Mesothelial cell of epicardium (in vitro differentiated cells): ENCODE measurements around the gene COL5A1. TPM values are rescaled to one million over a fixed set of nuclear protein-coding genes. Genes with fewer than 3 reads are reported as not detected.
A peak's percentile ranks its signal among the peaks of the same experiment; 100 is the strongest.

Experiments
- DNase-seq, 2 experiments: peaks; one replicate each; pipeline ENCODE4 v3.0.0; 2021; ENCODE audit warnings: low spot score in 2 of 2; ENCODE audit not compliant: unreplicated experiment in 2 of 2
- H3K27ac Mint-ChIP-seq: 2 replicates; pipeline ENCODE4 v1.8.0; 2021; ENCODE audit warnings: mixed read lengths
- H3K27me3 Mint-ChIP-seq: 2 replicates; pipeline ENCODE4 v1.8.0; 2021; ENCODE audit warnings: low read depth, mixed read lengths
- H3K36me3 Mint-ChIP-seq: 2 replicates; pipeline ENCODE4 v1.8.0; 2021; ENCODE audit warnings: mixed read lengths
- H3K4me1 Mint-ChIP-seq: 2 replicates; pipeline ENCODE4 v1.8.0; 2021; ENCODE audit warnings: mixed read lengths
- H3K4me3 Mint-ChIP-seq: 2 replicates; pipeline ENCODE4 v1.8.0; 2021; ENCODE audit warnings: mild to moderate bottlenecking, moderate library complexity, mixed read lengths
- H3K9me3 Mint-ChIP-seq: 2 replicates; pipeline ENCODE4 v1.8.0; 2021; ENCODE audit warnings: mixed read lengths
- CTCF ChIP-seq: fragments of 200-600 bp; sonication (generic); IDR thresholded peaks from one replicate; pipeline ENCODE4 v1.5.0; 2021; ENCODE audit warnings: antibody characterized with exemption; ENCODE audit not compliant: unreplicated experiment
- total RNA-seq: library from RNA; stranded (reverse); gene quantifications from 3 replicates; pipeline ENCODE4 v1.2.1, GENCODE V29; 2021

The COL5A1 gene
- total RNA-seq, 1 donor from 2014 or later: 605 TPM

- Mint-ChIP-seq H3K27ac (no peak overlapping the region), H3K27me3 (no peaks in the 10 kb centered on the region), H3K4me3 (no peak overlapping the region), H3K9me3 (no peaks in the 10 kb centered on the region), H3K4me1 (no peaks in the 10 kb centered on the region), H3K36me3 (peaks cover 38% of the 10 kb centered on the region)
- TF ChIP-seq CTCF: no peak
- DNase-seq: no peak
Measured at GRCh38 chr9:134765785-134766184, 124.2 kb downstream of the COL5A1 start.

DNA sequence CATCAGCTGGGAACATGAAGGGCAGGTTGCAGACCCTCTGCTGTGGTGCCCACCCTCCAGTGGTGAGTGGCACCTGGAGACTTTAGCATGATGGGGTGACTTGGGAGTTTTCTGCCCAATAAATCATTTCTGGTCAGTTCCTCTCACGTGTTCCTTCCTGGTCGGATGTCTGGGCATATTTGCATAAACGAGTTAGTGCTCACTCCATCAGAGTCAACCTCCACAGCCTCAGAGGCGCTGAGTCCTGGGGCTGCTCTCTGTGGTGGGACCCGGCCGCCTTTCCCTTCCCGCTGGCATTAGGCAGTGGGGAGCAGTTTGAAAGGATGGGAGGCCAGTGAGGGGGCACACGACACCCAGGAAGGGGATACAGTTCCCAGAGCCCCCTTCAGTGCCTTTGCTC lies 125.0 kb downstream of the COL5A1 start:
- Mint-ChIP-seq H3K4me3 (no peak overlapping the region), H3K27ac (peak overlapping the region; percentile 12), H3K27me3 (no peaks in the 10 kb centered on the region), H3K4me1 (no peaks in the 10 kb centered on the region), H3K36me3 (peaks cover 30% of the 10 kb centered on the region), H3K9me3 (no peaks in the 10 kb centered on the region)
- no peak for DNase-seq
- no peak for TF ChIP-seq CTCF

GRCh38 chr9:134768332-134768708 lies 126.7 kb downstream of the COL5A1 start:
- no peak for DNase-seq
- Mint-ChIP-seq H3K27me3 (no peaks in the 10 kb centered on the region), H3K36me3 (peaks cover 16% of the 10 kb centered on the region), H3K4me1 (no peaks in the 10 kb centered on the region), H3K4me3 (no peak overlapping the region), H3K27ac (peak overlapping the region; percentile 66), H3K9me3 (no peaks in the 10 kb centered on the region)
- TF ChIP-seq CTCF: no peak

DNA sequence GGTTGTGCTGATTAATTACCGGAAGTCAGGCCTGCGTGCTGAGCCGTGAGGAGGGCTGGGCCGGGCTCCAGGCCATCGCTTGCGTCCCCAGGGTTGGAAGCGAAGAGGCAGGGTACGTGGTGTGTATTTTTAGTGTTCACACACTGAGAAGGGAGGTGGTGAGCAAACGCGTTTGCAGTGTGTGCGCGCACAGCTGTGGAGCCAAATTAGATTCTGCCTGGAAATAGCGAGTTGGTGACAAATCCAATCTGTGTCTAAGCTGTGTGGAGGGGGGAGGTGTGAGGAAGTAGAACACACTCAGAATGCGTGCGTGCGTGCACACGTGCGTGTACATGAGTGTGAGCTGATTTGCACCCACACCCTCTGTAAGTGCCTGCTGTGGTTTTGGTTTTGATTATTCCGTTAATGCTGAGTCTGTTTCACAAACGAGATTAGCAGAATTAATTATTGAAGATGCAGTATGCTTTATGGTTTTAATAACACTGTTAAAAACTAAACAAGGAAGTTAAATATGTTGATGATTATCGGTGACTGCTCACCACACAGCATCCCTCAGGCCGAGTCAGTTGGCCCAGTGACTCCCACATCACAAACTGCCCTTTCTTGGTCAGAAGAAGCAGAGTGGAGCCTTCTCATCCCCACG lies 127.2 kb downstream of the COL5A1 start:
- peaks cover 16% of the 10 kb centered on the region for H3K36me3 Mint-ChIP-seq
- H3K4me1 Mint-ChIP-seq: no peaks in the 10 kb centered on the region
- no peak for TF ChIP-seq CTCF
- H3K9me3 Mint-ChIP-seq: no peaks in the 10 kb centered on the region
- peak overlapping the region; percentile 66 for H3K27ac Mint-ChIP-seq
- H3K4me3 Mint-ChIP-seq: no peak overlapping the region
- DNase-seq: no peak
- no peaks in the 10 kb centered on the region for H3K27me3 Mint-ChIP-seq

GRCh38 chr9:134770972-134771971 lies 129.7 kb downstream of the COL5A1 start:
- H3K27ac Mint-ChIP-seq: no peak overlapping the region
- no peak for DNase-seq

More at GRCh38 chr9:134770972-134771971, 129.7 kb downstream of the COL5A1 start:
- Mint-ChIP-seq H3K27me3 (no peaks in the 10 kb centered on the region), H3K9me3 (no peaks in the 10 kb centered on the region), H3K4me1 (peaks cover 15% of the 10 kb centered on the region), H3K36me3 (peaks cover 19% of the 10 kb centered on the region), H3K4me3 (no peak overlapping the region)
- no peak for TF ChIP-seq CTCF
